IMR-90 (cell line): ENCODE measurements around the gene SPAG9. TPM values are rescaled to one million over a fixed set of nuclear protein-coding genes. Genes with fewer than 3 reads are reported as not detected.

ENCODE experiments used
- ATAC-seq: fragments of 200-7000 bp; cut with Tn5 transposase; 2 replicates; pipeline ENCODE4 v1.9.1; 2020; ENCODE audit warnings: low read depth, mild to moderate bottlenecking, moderate library complexity
- BruUV-seq: library from RNA; stranded (reverse); fragments of 400-500 nt; replicated peaks from 2 replicates; lab custom pipeline; 2021; lab: Mats Ljungman, UMichigan
- CTCF ChIA-PET: fragments of 300-600 bp; formaldehyde crosslinking; extraction: SDS; loops from one replicate; lab custom pipeline; 2021; ENCODE audit warnings: antibody characterized with exemption; lab: Yijun Ruan, JAX
- POLR2A ChIA-PET: fragments of 300-600 bp; sonication (Branson Sonifier 250); formaldehyde crosslinking; loops from one replicate; lab custom pipeline; 2022; ENCODE audit warnings: antibody characterized with exemption; ENCODE audit not compliant: unreplicated experiment; lab: Charles Lee
- DNase-seq: peaks from one replicate; pipeline ENCODE4 v3.0.0; 2013
- H2AFZ ChIP-seq: replicated peaks from 2 replicates; pipeline ENCODE3; 2013; ENCODE audit warnings: low read length, mild to moderate bottlenecking; ENCODE audit not compliant: poor library complexity
- H2AK5ac ChIP-seq: 2 replicates; pipeline ENCODE4 v1.6.1; 2013; ENCODE audit warnings: low read depth, low read length, inconsistent platforms
- H2AK9ac ChIP-seq: replicated peaks from 2 replicates; pipeline ENCODE3; 2013; ENCODE audit warnings: mild to moderate bottlenecking, low read depth, low read length, moderate library complexity; ENCODE audit not compliant: poor library complexity
- H2BK120ac ChIP-seq: 2 replicates; pipeline ENCODE4 v1.6.1; 2013; ENCODE audit warnings: low read depth, low read length, inconsistent platforms
- H2BK15ac ChIP-seq: 3 replicates; pipeline ENCODE4 v1.6.1; 2013; ENCODE audit warnings: low read depth, low read length, inconsistent platforms
- H2BK20ac ChIP-seq: 2 replicates; pipeline ENCODE4 v1.6.1; 2013; ENCODE audit warnings: low read depth, mild to moderate bottlenecking, inconsistent platforms, low read length, moderate library complexity
- H2BK5ac ChIP-seq: 2 replicates; pipeline ENCODE4 v1.6.1; 2013; ENCODE audit warnings: mild to moderate bottlenecking, low read depth, low read length, inconsistent platforms; ENCODE audit not compliant: poor library complexity, severe bottlenecking
- H3K14ac ChIP-seq: replicated peaks from 2 replicates; pipeline ENCODE4 v1.6.1; 2013; ENCODE audit warnings: low read depth, low read length, inconsistent platforms
- H3K18ac ChIP-seq: 2 replicates; pipeline ENCODE4 v1.6.1; 2013; ENCODE audit warnings: low read depth, low read length, control low read depth
- H3K23ac ChIP-seq: 2 replicates; pipeline ENCODE4 v1.6.1; 2013; ENCODE audit warnings: low read depth, low read length, inconsistent platforms
- H3K27ac ChIP-seq: 2 replicates; pipeline ENCODE4 v1.5.1; 2013; ENCODE audit warnings: mild to moderate bottlenecking, control low read depth, low read length; ENCODE audit not compliant: insufficient read depth
- H3K27me3 ChIP-seq: 2 replicates; pipeline ENCODE4 v1.6.1; 2013; ENCODE audit warnings: low read length; ENCODE audit not compliant: control insufficient read depth, insufficient read depth
- H3K36me3 ChIP-seq: 2 replicates; pipeline ENCODE4 v1.6.1; 2013; ENCODE audit warnings: low read length, mixed read lengths; ENCODE audit not compliant: control insufficient read depth, insufficient read depth
- H3K4ac ChIP-seq: 2 replicates; pipeline ENCODE4 v1.6.1; 2013; ENCODE audit warnings: low read depth, low read length, inconsistent platforms
- H3K4me1 ChIP-seq: 2 replicates; pipeline ENCODE4 v1.6.1; 2013; ENCODE audit warnings: low read length, mixed read lengths; ENCODE audit not compliant: control insufficient read depth, insufficient read depth
- H3K4me2 ChIP-seq: 2 replicates; pipeline ENCODE4 v1.6.1; 2013; ENCODE audit warnings: low read depth, mild to moderate bottlenecking, control low read depth, low read length, moderate library complexity
- H3K4me3 ChIP-seq: 2 replicates; pipeline ENCODE4 v1.5.1; 2013; ENCODE audit warnings: low read depth, mild to moderate bottlenecking, control low read depth, low read length, moderate library complexity; ENCODE audit not compliant: insufficient read depth
- H3K56ac ChIP-seq: 2 replicates; pipeline ENCODE4 v1.6.1; 2013; ENCODE audit warnings: low read length, inconsistent platforms; ENCODE audit not compliant: insufficient read depth; ENCODE audit errors: extremely low read depth
- H3K79me1 ChIP-seq, 2 experiments: 2 replicates each; pipeline ENCODE4 v1.6.1; 2013; ENCODE audit warnings: low read length in 2 of 2, inconsistent platforms in 1 of 2, low read depth in 1 of 2
- H3K9ac ChIP-seq: 2 replicates; pipeline ENCODE4 v1.6.1; 2013; ENCODE audit warnings: low read depth, low read length, control low read depth
- H3K9me1 ChIP-seq: 2 replicates; pipeline ENCODE4 v1.6.1; 2013; ENCODE audit warnings: low read length, inconsistent platforms; ENCODE audit not compliant: insufficient read depth
- H3K9me3 ChIP-seq: 2 replicates; pipeline ENCODE4 v1.6.1; 2013; ENCODE audit warnings: low read length; ENCODE audit not compliant: control insufficient read depth, insufficient read depth
- H4K20me1 ChIP-seq: 2 replicates; pipeline ENCODE4 v1.6.1; 2013; ENCODE audit warnings: low read length, inconsistent platforms; ENCODE audit not compliant: insufficient read depth
- H4K5ac ChIP-seq: 2 replicates; pipeline ENCODE4 v1.6.1; 2013; ENCODE audit warnings: mild to moderate bottlenecking, low read depth, low read length, control low read depth
- H4K8ac ChIP-seq, 2 experiments: 2 replicates each; pipeline ENCODE4 v1.6.1; 2013; ENCODE audit warnings: low read depth in 2 of 2, low read length in 2 of 2, control low read depth in 1 of 2, inconsistent platforms in 1 of 2
- H4K91ac ChIP-seq: 2 replicates; pipeline ENCODE4 v1.6.1; 2013; ENCODE audit warnings: low read depth, low read length, inconsistent platforms; ENCODE audit not compliant: insufficient read depth
- CEBPB ChIP-seq: IDR thresholded peaks from 2 replicates; pipeline ENCODE4 v1.6.1; 2012; ENCODE audit warnings: low read depth, low read length, improper control_type of control experiment
- CTCF ChIP-seq: conservative IDR thresholded peaks from 2 replicates; pipeline ENCODE4 v1.5.1; 2012; ENCODE audit warnings: mild to moderate bottlenecking, low read depth, low read length, improper control_type of control experiment
- MAFK ChIP-seq: IDR thresholded peaks from 2 replicates; pipeline ENCODE4 v1.6.1; 2012; ENCODE audit warnings: low read depth, low read length, improper control_type of control experiment
- MAZ ChIP-seq: IDR thresholded peaks from 2 replicates; pipeline ENCODE4 v1.6.1; 2012; ENCODE audit warnings: low read depth, mild to moderate bottlenecking, low read length, improper control_type of control experiment, moderate library complexity, borderline replicate concordance
- MXI1 ChIP-seq: IDR thresholded peaks from 2 replicates; pipeline ENCODE4 v1.6.1; 2012; ENCODE audit warnings: low read depth, mild to moderate bottlenecking, low read length, moderate library complexity, borderline replicate concordance
- RAD21 ChIP-seq: IDR thresholded peaks from 2 replicates; pipeline ENCODE4 v1.6.1; 2012; ENCODE audit warnings: low read length, improper control_type of control experiment
- RFX5 ChIP-seq: IDR thresholded peaks from 2 replicates; pipeline ENCODE4 v1.8.0; 2012; ENCODE audit warnings: low read depth, mild to moderate bottlenecking, low read length, moderate library complexity
- WGBS, 2 experiments: methylation state at CpG; one replicate each; pipeline versions ENCODE4 v1.1.5 to v1.1.7; 2013; ENCODE audit warnings: missing lambda C conversion rate in 2 of 2; ENCODE audit not compliant: insufficient read length in 1 of 2; ENCODE audit errors: extremely low coverage in 2 of 2; 5-methylcytosine and 5-hydroxymethylcytosine counted together
- dilution Hi-C: fragments of 300-500 bp; cut with HindIII; formaldehyde crosslinking; loops from one replicate; pipeline ENCODE4 v1.14.3; 2018; ENCODE audit warnings: low sequenced_read_pairs; ENCODE audit not compliant: unreplicated experiment
- in situ Hi-C: fragments of 300-500 bp; cut with MboI; formaldehyde crosslinking; loops from 3 replicates; pipeline ENCODE4 v1.14.3; 2019; ENCODE audit warnings: low sequenced_read_pairs, inconsistent platforms, mixed read lengths
- intact Hi-C: fragments of 100-400 bp; cut with micrococcal nuclease; formaldehyde crosslinking; loops from 2 replicates; pipeline ENCODE4 v1.10.0; 2022
- polyA plus RNA-seq, 3 experiments: library from polyadenylated mRNA; depleted of rRNA; stranded (reverse); fragments of >200 nt; gene quantifications; 2 replicates each; pipeline ENCODE4 v1.2.3, GENCODE V29; 2012; ENCODE audit warnings: low replicate concordance in 1 of 3
- total RNA-seq: library from RNA; depleted of rRNA; stranded (reverse); fragments of >200 nt; gene quantifications from 2 replicates; pipeline ENCODE4 v1.2.3, GENCODE V29; 2012
- TF ChIP-seq, protein P1 (sequence below): fragments of 150-350 bp; IDR thresholded peaks from 2 replicates; pipeline ENCODE4 v1.6.1; 2016; ENCODE audit warnings: low read depth, mild to moderate bottlenecking, low read length, moderate library complexity, borderline replicate concordance

Gene SPAG9
- total and polyA plus RNA-seq, 2 of the 4 experiments (the other 2 are of a cell fraction) = 26.7 to 75.5 TPM

- DNase-seq (no peak), ATAC-seq (no peak)
- no peak overlapping the region for H4K91ac ChIP-seq
- H3K23ac ChIP-seq = no peak overlapping the region
- no peak overlapping the region for H3K56ac ChIP-seq
- H3K14ac ChIP-seq = no peak overlapping the region
- H3K9me1 ChIP-seq = peaks cover 2% of the 10 kb centered on the region
- no peak overlapping the region for H2AFZ ChIP-seq
- in situ Hi-C loops = no loop called here
- no peak overlapping the region for H3K27ac ChIP-seq
- H3K79me1 ChIP-seq = no peaks in the 10 kb centered on the region
- no peaks in the 10 kb centered on the region for H3K9me3 ChIP-seq
- H3K36me3 ChIP-seq = no peaks in the 10 kb centered on the region
- H2BK120ac ChIP-seq = no peak overlapping the region
- no peak overlapping the region for H2BK15ac ChIP-seq
- intact Hi-C loops = no loop called here
- H2BK20ac ChIP-seq = no peak overlapping the region
- no peak overlapping the region for H2BK5ac ChIP-seq
- H3K18ac ChIP-seq = no peak overlapping the region
- dilution Hi-C loops = no loop called here
- H4K8ac ChIP-seq = no peak overlapping the region
- POLR2A ChIA-PET = no interaction called here
- no peak overlapping the region for H3K9ac ChIP-seq
- H4K5ac ChIP-seq = no peak overlapping the region
- no TSS peak for BruUV-seq
- TF ChIP-seq MAFK = no peak
- TF ChIP-seq, protein P1, sequence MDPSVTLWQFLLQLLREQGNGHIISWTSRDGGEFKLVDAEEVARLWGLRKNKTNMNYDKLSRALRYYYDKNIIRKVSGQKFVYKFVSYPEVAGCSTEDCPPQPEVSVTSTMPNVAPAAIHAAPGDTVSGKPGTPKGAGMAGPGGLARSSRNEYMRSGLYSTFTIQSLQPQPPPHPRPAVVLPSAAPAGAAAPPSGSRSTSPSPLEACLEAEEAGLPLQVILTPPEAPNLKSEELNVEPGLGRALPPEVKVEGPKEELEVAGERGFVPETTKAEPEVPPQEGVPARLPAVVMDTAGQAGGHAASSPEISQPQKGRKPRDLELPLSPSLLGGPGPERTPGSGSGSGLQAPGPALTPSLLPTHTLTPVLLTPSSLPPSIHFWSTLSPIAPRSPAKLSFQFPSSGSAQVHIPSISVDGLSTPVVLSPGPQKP = no peak
- TF ChIP-seq RAD21 = no peak
- no peak for TF ChIP-seq MXI1
- TF ChIP-seq RFX5 = no peak
- TF ChIP-seq CEBPB = no peak
- TF ChIP-seq CTCF = no peak
- no peak for TF ChIP-seq MAZ
- no peak overlapping the region for H2AK9ac ChIP-seq
- no peak overlapping the region for H3K4me2 ChIP-seq
- H3K4me3 ChIP-seq = no peak overlapping the region
- H4K20me1 ChIP-seq = no peaks in the 10 kb centered on the region
- WGBS, 2 experiments = no CpG with 5 or more reads among the region's 4 CpGs
- CTCF ChIA-PET = no interaction called here
- H3K4ac ChIP-seq = no peak overlapping the region
- no peak overlapping the region for H2AK5ac ChIP-seq
- H3K27me3 ChIP-seq = no peaks in the 10 kb centered on the region
- peaks cover 6% of the 10 kb centered on the region for H3K4me1 ChIP-seq
Measured at GRCh38 chr17:50924300-50924699, 196.4 kb downstream of the SPAG9 start.
